SH-SY5Y (cell line): ENCODE results near the gene TBC1D4.

Experiments used
- GATA2 ChIP-seq: IDR thresholded peaks from 2 replicates; pipeline ENCODE4 v1.6.1; 2011; ENCODE audit warnings: mild to moderate bottlenecking, low read depth, low read length
- GATA3 ChIP-seq: IDR thresholded peaks from 2 replicates; pipeline ENCODE4 v1.6.1; 2011; ENCODE audit warnings: low read depth, mild to moderate bottlenecking, low read length, moderate library complexity

- TF ChIP-seq GATA2 (no peak), GATA3 (no peak)
These were observed 546 bp downstream of the TBC1D4 start for GRCh38 chr13:75481176-75482069.
